GM19452 (cell line): ENCODE results near the gene LRRC17.
"Not testable (repeated sequence)": the region's sequence is repeated elsewhere in the genome, so short reads cannot be mapped to it uniquely, and the experiment has no call there.

ENCODE experiments used
- ATAC-seq: cut with Tn5 transposase; IDR thresholded peaks from one replicate; pipeline ENCODE4 v1.9.1; 2021; ENCODE audit not compliant: unreplicated experiment

LRRC17 gene

GRCh38 chr7:102897211-102897631 is 15.6 kb upstream of the LRRC17 start:
- ATAC-seq, result no peak

GRCh38 chr7:102897856-102898531 is 14.8 kb upstream of the LRRC17 start:
- ATAC-seq, result no peak

GRCh38 chr7:102898532-102898859 is 14.3 kb upstream of the LRRC17 start:
- ATAC-seq, result no peak

- ATAC-seq, result not testable (repeated sequence)
Measured at GRCh38 chr7:102902052-102902451, 10.7 kb upstream of the LRRC17 start.

- not testable (repeated sequence) for ATAC-seq
Measured at GRCh38 chr7:102903576-102903975, 9.2 kb upstream of the LRRC17 start.

GRCh38 chr7:102908676-102909075 is 4.1 kb upstream of the LRRC17 start:
- no peak for ATAC-seq

- ATAC-seq, result no peak
Measured at GRCh38 chr7:102913826-102914225, 1.0 kb downstream of the LRRC17 start.

- ATAC-seq, result no peak
Measured at GRCh38 chr7:102914585-102914984, 1.8 kb downstream of the LRRC17 start.

- ATAC-seq, result no peak
Measured at GRCh38 chr7:102916426-102916825, 3.6 kb downstream of the LRRC17 start.

GRCh38 chr7:102916881-102917280 is 4.1 kb downstream of the LRRC17 start:
- no peak for ATAC-seq

- no peak for ATAC-seq
Measured at GRCh38 chr7:102917436-102918353, 4.9 kb downstream of the LRRC17 start.

- no peak for ATAC-seq
Measured at GRCh38 chr7:102918845-102919244, 6.0 kb downstream of the LRRC17 start.

- no peak for ATAC-seq
Measured at GRCh38 chr7:102925976-102926782, 13.4 kb downstream of the LRRC17 start.

GRCh38 chr7:102926783-102927140 is 14.0 kb downstream of the LRRC17 start:
- no peak for ATAC-seq

- ATAC-seq, result no peak
Measured at GRCh38 chr7:102927312-102927933, 14.6 kb downstream of the LRRC17 start.

GRCh38 chr7:102931757-102932156 is 19.0 kb downstream of the LRRC17 start:
- ATAC-seq, result no peak

GRCh38 chr7:102933763-102934162 is 21.0 kb downstream of the LRRC17 start:
- no peak for ATAC-seq

- no peak for ATAC-seq
Measured at GRCh38 chr7:102934239-102934638, 21.4 kb downstream of the LRRC17 start.

GRCh38 chr7:102934701-102935100 is 21.9 kb downstream of the LRRC17 start:
- ATAC-seq, result no peak

GRCh38 chr7:102935450-102936115 is 22.8 kb downstream of the LRRC17 start:
- no peak for ATAC-seq

GRCh38 chr7:102938679-102939078 is 25.9 kb downstream of the LRRC17 start:
- ATAC-seq, result no peak
